Measurements from ENCODE around the gene MAP3K14.

- TF ChIP-seq YY1 (IDR thresholded peaks at IDR 0.05; ENCODE audit: insufficient read depth, insufficient read length), result no peak
- no peak for TF ChIP-seq SUZ12 (IDR thresholded peaks at IDR 0.05; ENCODE audit: extremely low read depth, insufficient read depth, insufficient read length)
- TF ChIP-seq ZNF274 (IDR thresholded peaks at IDR 0.05; ENCODE audit: low read depth, low read length), result no peak
Measured at GRCh38 chr17:45231481-45232116, 85.2 kb downstream of the MAP3K14 start.
